Measurements from ENCODE around the gene PAWR. TPM values are rescaled to one million over a fixed set of nuclear protein-coding genes. Genes with fewer than 3 reads are reported as not detected.

PAWR gene
- total and polyA plus RNA-seq, 9 of the 15 experiments (the other 6 are each of a cell fraction or from before 2014, with no cell fraction given), result 0.82 TPM; not detected in 8

- ChIA-PET POLR2A (no interaction called here), CTCF (ENCODE audit: low intra/inter-chr PET ratio) (no interaction called here)
- no peaks in the 10 kb centered on the region for H3K27me3 ChIP-seq (ENCODE audit: control insufficient read depth in 2 of 2, insufficient read depth in 2 of 2, low read length in 2 of 2)
- no peaks in the 10 kb centered on the region for H3K9me1 ChIP-seq (ENCODE audit: control insufficient read depth, insufficient read depth, low read length)
- no peak overlapping the region for H3K9ac ChIP-seq (ENCODE audit: insufficient read depth in 1 of 2, low read depth in 2 of 2, low read length in 2 of 2)
- no peaks in the 10 kb centered on the region for H4K20me1 ChIP-seq (replicated peaks; ENCODE audit: control insufficient read depth, insufficient read depth, low read length)
- no TSS peak for BruUV-seq (replicated peaks)
- H3K36me3 ChIP-seq (ENCODE audit: control insufficient read depth, insufficient read depth, low read length), result no peaks in the 10 kb centered on the region
- no peaks in the 10 kb centered on the region for H3K9me3 ChIP-seq (replicated peaks; ENCODE audit: control insufficient read depth, insufficient read depth, low read depth, low read length)
- DNase-seq (ENCODE audit: extremely low read depth in 1 of 4, low spot score in 3 of 4), result no peak
- no peak for ATAC-seq
- H3K27ac ChIP-seq (ENCODE audit: extremely low read depth, low read depth, low read length), result no peak overlapping the region
- WGBS (ENCODE audit: insufficient coverage, low coverage, missing lambda C conversion rate), result 4% methylated on average over 10 of the region's 66 CpGs
- H3K4me3 ChIP-seq, result no peak overlapping the region
- FAIRE-seq, result no peak
- H3K4me1 ChIP-seq (replicated peaks in 1 of 2; ENCODE audit: control insufficient read depth in 2 of 2, insufficient read depth in 2 of 2, low read length in 2 of 2), result no peaks in the 10 kb centered on the region
- intact Hi-C loops (cut with micrococcal nuclease), result no loop called here
- no peak overlapping the region for H2AFZ ChIP-seq (ENCODE audit: low read depth, low read length)
- H3K4me2 ChIP-seq (ENCODE audit: insufficient read depth, low read length), result no peak overlapping the region
- H3K79me2 ChIP-seq (ENCODE audit: control insufficient read depth, insufficient read depth, low read length), result no peaks in the 10 kb centered on the region
- in situ Hi-C loops (cut with MboI), result no loop called here
- TF ChIP-seq MTA2 (IDR thresholded peaks at IDR 0.05; ENCODE audit: low read depth) (no peak), SMARCC2 (IDR thresholded peaks at IDR 0.05; ENCODE audit: low read depth) (no peak), KLF13 (tag; IDR thresholded peaks at IDR 0.05; ENCODE audit: borderline replicate concordance, low read depth) (no peak), TGIF2 (CRISPR knock-in tag; IDR thresholded peaks at IDR 0.05) (no peak), NELFE (IDR thresholded peaks at IDR 0.05; ENCODE audit: insufficient read depth, insufficient read length) (no peak), ELK3 (CRISPR knock-in tag; IDR thresholded peaks at IDR 0.05) (no peak), NR2C2 (CRISPR knock-in tag; IDR thresholded peaks at IDR 0.05) (no peak), NR2C2 (tag; IDR thresholded peaks at IDR 0.05) (no peak), IRF2 (CRISPR knock-in tag; IDR thresholded peaks at IDR 0.05) (no peak), ZNF24 (IDR thresholded peaks at IDR 0.05) (no peak), ARID4B (CRISPR knock-in tag; IDR thresholded peaks at IDR 0.05) (no peak)
These were observed 1.2 kb downstream of the PAWR start for GRCh38 chr12:79689477-79690141.

Measured in K562 (cell line).